SJSA1 (cell line): Measurements from ENCODE around the gene SPON2. TPM values are rescaled to one million over a fixed set of nuclear protein-coding genes. Genes with fewer than 3 reads are reported as not detected.

ENCODE experiments used
- DNase-seq, 2 experiments: peaks; one replicate each; pipeline ENCODE4 v3.0.0-alpha.2; 2015 to 2020; ENCODE audit warnings: low spot score in 2 of 2, low read depth in 1 of 2
- H3K27ac ChIP-seq: fragments of 250-450 bp; sonication (Bioruptor Pico); 2 replicates; pipeline ENCODE4 v1.5.1; 2020; ENCODE audit warnings: mild to moderate bottlenecking, moderate library complexity
- H3K27me3 ChIP-seq: fragments of 250-450 bp; sonication (Bioruptor Pico); replicated peaks from 2 replicates; pipeline ENCODE4 v1.5.1; 2020; ENCODE audit warnings: mild to moderate bottlenecking, moderate library complexity
- H3K36me3 ChIP-seq: fragments of 250-450 bp; sonication (Bioruptor Pico); 2 replicates; pipeline ENCODE4 v1.5.1; 2020; ENCODE audit warnings: mild to moderate bottlenecking
- H3K4me1 ChIP-seq: fragments of 250-450 bp; sonication (Bioruptor Pico); replicated peaks from 2 replicates; pipeline ENCODE4 v1.6.1; 2021; ENCODE audit warnings: mild to moderate bottlenecking
- H3K4me3 ChIP-seq: fragments of 250-450 bp; sonication (Bioruptor Pico); 2 replicates; pipeline ENCODE4 v1.5.1; 2020; ENCODE audit warnings: mild to moderate bottlenecking
- H3K9me3 ChIP-seq: fragments of 250-450 bp; sonication (Bioruptor Pico); replicated peaks from 2 replicates; pipeline ENCODE4 v1.5.1; 2020; ENCODE audit warnings: mild to moderate bottlenecking
- total RNA-seq: library from RNA; depleted of rRNA; stranded (reverse); fragments of >200 nt; shearing (Covaris generic); gene quantifications from 2 replicates; pipeline ENCODE4 v1.2.3, GENCODE V29; 2014; rRNA removed

SPON2 gene
- total RNA-seq = 0.16 TPM in 1 of 2 replicates, not detected in the other

DNA sequence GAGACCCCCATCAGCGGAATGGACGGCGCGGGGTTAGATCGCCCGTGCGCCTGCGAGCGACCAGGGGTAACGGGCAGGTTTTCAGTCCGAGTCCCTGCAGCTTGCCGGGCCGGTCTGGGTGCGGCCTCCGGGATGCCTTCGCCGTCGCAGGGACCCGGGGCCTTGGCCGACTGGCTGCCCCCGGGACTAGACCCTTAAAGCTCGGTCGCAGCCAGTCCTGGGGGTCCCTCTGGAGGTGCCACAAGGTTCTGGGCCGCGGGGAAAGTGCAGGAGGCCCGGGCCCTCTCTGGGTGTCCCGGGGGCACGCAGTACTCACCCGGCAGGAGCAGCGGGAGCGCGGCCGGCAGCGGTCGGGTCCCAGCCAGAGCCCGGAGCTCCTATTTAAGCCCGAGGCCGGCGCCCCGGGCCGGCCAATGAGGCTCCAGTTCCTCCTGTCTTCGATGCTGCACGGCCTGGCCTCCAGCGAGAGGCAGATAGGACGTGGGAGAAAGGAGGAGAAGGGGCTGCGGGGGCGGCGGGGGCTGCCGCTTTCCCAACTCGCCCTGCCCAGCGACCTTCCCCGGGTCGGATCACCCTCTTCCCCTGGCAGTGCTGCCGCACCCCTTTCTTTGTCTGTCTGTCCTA lies at the start of gene SPON2:
SPON2 (minus strand) TSS at position 356 of the 624 bp plus-strand sequence.
- Histone ChIP-seq H3K4me1 (peaks cover 3% of the 10 kb centered on the region), H3K4me3 (no peak within 1 kb of the TSS), H3K27me3 (peaks cover 10% of the 10 kb centered on the region; the same call in 1 of the 2 replicates), H3K9me3 (no peaks in the 10 kb centered on the region), H3K36me3 (no peaks in the 10 kb centered on the region), H3K27ac (no peak within 1 kb of the TSS)
- no peak for DNase-seq

DNA sequence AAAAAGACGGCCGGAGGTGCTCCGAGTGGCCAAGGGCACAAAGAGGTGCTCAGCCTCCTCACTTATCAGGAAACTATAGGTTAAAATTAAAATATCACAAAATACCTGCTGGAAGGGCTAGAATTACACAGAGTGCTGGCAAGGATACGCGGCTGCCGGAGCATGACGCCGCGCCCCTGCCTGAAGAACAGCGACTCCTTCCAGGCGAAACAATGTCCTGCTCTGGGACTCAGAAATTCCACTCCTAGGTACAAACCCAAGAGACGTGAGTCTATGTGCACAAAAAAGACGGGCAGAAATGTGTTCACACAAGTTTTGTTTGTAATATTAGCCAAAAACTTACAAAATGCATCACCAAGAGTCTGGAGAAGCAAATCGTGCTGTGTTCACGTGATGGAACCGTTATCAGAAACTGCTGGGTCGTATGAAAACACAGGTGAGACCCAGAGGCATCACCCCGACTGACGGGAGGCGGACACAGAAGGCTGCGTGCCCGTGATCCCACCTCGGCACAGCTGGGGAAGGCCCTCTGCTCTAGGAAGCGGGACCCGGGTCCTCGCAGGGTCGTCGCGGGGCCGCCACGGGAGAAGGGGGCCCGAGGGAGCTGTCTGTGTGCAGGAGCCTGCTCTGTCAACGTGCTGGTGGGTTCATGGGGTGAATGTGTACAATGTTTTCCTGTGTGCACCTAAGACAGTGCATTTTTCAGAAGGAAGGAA lies 48.9 kb upstream of the SPON2 start:
- H3K9me3 ChIP-seq = no peaks in the 10 kb centered on the region
- DNase-seq = no peak
- no peak overlapping the region for H3K4me3 ChIP-seq
- H3K36me3 ChIP-seq = peaks cover 16% of the 10 kb centered on the region
- H3K4me1 ChIP-seq = no peaks in the 10 kb centered on the region
- H3K27ac ChIP-seq = no peak overlapping the region
- no peaks in the 10 kb centered on the region for H3K27me3 ChIP-seq

DNA sequence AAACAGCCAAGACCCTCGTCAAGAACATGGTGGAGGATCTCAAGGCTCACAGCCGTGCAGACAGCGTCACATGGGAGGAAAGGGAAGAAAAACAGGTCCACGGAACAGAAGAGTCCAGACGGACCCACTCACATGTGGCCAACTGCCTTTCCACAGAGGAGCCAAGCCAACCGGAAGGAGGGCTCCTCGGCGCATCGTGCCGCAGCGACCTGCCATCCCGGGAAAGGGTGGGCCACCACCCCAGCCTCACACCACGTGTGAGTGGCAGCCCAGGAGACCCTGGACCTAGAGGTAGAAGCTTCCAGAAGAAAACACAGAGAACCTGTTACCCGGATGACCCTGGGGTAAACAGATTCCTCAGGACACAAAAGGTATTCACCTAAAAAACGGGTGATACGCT lies 48.2 kb upstream of the SPON2 start:
- Histone ChIP-seq H3K9me3 (no peaks in the 10 kb centered on the region), H3K4me1 (no peaks in the 10 kb centered on the region), H3K4me3 (no peak overlapping the region), H3K27me3 (no peaks in the 10 kb centered on the region), H3K27ac (no peak overlapping the region), H3K36me3 (peaks cover 21% of the 10 kb centered on the region)
- no peak for DNase-seq

DNA sequence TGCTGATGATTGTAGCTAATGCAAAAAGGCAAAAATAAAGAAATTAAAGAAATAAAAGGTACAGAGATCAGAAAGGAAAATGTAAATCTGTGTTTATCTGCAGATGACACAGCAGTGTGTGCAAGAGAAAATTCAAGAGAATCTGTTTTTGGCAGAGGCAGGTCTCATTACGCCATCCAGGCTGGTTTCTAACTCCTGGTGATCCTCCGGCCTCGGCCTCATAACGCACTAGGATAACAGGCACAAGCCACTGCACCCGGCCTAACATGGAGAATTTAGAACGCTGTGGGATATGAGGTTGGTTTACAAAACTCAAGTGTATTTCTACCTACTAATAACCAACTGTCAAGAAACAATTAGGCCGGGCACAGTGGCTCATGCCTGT lies 47.2 kb upstream of the SPON2 start:
- Histone ChIP-seq H3K4me3 (no peak overlapping the region), H3K27me3 (no peaks in the 10 kb centered on the region), H3K36me3 (peaks cover 22% of the 10 kb centered on the region), H3K4me1 (no peaks in the 10 kb centered on the region), H3K27ac (no peak overlapping the region), H3K9me3 (no peaks in the 10 kb centered on the region)
- DNase-seq = no peak

DNA sequence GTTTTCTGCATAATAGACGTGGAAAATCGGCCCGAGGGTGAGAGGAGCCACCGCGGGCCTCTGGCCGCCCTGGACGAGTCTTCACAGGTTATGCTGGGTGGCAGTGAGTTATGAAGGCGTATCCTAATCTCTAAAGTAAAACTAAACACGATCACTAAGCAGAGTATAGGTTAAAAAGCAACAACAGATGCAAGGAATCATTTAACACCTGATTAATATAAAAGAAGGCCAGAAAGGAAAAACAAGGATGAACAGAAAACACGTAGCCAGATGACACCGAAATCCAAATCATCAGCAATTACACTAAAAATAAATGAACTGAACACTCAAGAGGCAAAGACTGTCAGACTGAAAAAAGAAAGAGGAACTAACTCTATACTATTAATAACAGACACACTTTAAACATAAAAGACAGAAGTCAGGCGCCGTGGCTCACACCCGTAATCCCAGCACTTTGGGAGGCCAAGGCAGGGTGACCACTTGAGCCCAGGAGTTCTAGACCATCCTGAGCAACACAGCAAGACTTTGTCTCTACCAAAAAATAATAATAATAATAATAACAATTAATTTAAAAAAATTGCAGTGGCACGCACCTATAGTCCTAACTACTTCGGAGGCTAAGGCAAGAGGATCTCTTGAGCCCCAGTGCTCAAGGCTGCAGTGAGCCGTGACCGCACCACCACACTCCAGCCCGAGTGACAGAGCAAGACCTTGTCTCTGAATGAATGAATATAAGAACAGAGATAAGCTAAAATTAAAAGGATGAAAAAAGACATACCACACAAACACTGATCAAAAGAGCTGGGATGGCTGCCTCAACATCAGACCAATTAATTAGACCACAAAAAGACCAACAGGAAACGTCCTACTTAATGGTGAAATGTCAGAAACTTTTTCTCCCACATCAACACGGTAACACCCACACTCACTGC lies 46.5 kb upstream of the SPON2 start:
- DNase-seq = no peak
- no peaks in the 10 kb centered on the region for H3K4me1 ChIP-seq
- H3K4me3 ChIP-seq = no peak overlapping the region
- no peak overlapping the region for H3K27ac ChIP-seq
- H3K9me3 ChIP-seq = no peaks in the 10 kb centered on the region
- H3K36me3 ChIP-seq = peaks cover 16% of the 10 kb centered on the region
- no peaks in the 10 kb centered on the region for H3K27me3 ChIP-seq

- no peak overlapping the region for H3K4me3 ChIP-seq
- no peaks in the 10 kb centered on the region for H3K27me3 ChIP-seq
- DNase-seq = no peak
- H3K9me3 ChIP-seq = no peaks in the 10 kb centered on the region
- no peak overlapping the region for H3K27ac ChIP-seq
- no peaks in the 10 kb centered on the region for H3K4me1 ChIP-seq
- peaks cover 24% of the 10 kb centered on the region for H3K36me3 ChIP-seq
Observed at GRCh38 chr4:1217366-1217765, 45.0 kb upstream of the SPON2 start.

- Histone ChIP-seq H3K27ac (no peak overlapping the region), H3K36me3 (peaks cover 24% of the 10 kb centered on the region), H3K27me3 (no peaks in the 10 kb centered on the region), H3K4me3 (no peak overlapping the region), H3K4me1 (no peaks in the 10 kb centered on the region), H3K9me3 (no peaks in the 10 kb centered on the region)
- no peak for DNase-seq
Observed at GRCh38 chr4:1216869-1217294, 44.5 kb upstream of the SPON2 start.

- Histone ChIP-seq H3K9me3 (no peaks in the 10 kb centered on the region), H3K27ac (no peak overlapping the region), H3K27me3 (no peaks in the 10 kb centered on the region), H3K4me3 (no peak overlapping the region), H3K4me1 (no peaks in the 10 kb centered on the region), H3K36me3 (peaks cover 24% of the 10 kb centered on the region)
- DNase-seq = no peak
Observed at GRCh38 chr4:1216076-1216614, 43.8 kb upstream of the SPON2 start.

DNA sequence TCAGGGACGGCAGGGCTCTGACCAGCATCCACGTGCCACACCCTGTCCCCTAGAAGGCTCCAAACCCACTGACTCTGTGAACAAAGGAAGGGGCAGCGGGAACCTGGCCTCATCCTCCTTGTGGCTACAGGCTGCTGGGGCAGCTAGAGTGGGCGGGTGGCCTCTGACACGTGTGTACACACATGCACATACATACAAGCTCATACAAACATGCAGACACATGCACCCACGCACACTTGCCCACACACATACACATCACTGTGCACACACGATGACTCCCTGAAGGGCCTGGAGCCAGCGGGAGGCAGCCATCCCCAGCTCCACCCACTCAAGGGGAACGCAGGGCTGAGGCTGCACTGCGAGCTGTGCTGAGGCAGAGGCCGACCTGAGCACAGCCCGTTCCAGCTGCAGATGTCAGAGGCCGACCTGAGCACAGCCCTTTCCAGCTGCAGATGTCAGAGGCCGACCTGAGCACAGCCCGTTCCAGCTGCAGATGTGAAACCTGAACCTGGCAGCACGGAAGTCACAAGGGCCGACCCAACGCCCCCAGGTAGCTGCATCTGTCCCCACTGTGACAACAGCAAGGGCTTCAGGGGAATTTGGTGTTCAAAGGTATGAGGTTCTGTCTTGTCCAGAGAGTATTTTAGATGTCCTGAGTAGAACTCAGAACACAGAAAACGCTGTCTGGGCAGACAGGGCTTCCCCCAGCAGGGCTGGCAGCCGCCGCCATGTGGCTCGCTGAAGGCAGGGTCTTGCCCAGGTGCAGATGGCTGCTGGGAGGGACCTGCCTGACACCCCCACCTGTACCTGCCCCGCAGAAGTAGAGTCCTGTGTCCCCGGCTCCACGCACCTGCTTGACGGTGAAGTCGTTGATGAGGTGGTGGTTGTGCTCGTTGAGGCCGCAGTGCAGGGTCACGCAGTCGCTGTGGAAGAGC lies 43.0 kb upstream of the SPON2 start:
- Histone ChIP-seq H3K27me3 (no peaks in the 10 kb centered on the region), H3K9me3 (no peaks in the 10 kb centered on the region), H3K27ac (no peak overlapping the region), H3K4me3 (no peak overlapping the region), H3K36me3 (peaks cover 24% of the 10 kb centered on the region), H3K4me1 (no peaks in the 10 kb centered on the region)
- DNase-seq = no peak

DNA sequence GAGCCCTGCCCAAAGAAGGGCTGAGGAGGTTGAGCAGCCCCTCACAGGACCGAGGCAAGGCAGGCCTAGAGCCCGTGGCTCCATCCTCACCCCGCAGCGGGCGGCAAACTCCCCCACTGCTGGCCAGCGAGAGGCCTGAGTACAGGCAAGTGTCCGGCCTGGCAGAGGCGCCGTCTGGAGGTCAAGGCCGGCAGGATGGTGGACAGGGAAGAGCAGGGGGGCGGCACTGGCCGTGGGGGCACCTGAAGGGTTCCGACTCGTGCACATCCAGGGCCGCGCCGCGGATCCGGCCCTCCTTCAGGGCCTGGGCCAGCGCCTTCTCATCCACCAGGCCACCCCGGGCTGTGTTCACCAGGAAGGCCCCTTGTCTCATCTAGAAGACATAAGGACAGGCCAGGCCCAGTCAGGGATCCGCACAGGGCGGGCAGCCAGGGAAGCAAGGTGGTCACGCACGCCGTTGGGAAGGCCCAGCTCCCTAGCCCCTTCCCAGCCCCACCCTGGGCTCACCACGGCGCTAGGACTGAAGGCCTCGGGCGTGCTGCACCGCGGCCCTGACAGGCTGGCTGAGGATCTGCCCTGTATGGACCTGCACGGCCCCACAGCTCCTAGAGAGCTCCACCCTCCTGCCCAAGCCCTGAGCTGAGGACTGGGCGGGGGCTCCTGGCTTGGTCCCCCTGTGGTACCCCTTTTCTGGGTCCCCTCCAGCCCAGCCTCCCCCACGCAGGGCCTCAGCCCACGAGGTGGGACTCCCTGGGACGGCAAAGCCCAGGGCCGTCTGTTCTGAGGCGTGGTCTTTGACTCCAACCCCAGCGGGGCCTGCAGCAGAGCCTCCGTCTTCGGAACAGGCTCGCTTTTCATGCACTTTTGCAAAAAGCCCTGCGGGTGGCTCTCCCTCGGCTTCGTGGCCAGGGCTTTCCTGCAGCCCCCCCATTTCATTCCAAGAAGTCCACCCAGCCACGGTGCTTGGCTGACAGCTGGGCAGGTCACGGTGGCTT lies 42.0 kb upstream of the SPON2 start:
- H3K27ac ChIP-seq = no peak overlapping the region
- no peak for DNase-seq
- H3K9me3 ChIP-seq = no peaks in the 10 kb centered on the region
- no peaks in the 10 kb centered on the region; the same call in 1 of the 2 replicates for H3K4me1 ChIP-seq
- H3K27me3 ChIP-seq = no peaks in the 10 kb centered on the region
- peaks cover 24% of the 10 kb centered on the region for H3K36me3 ChIP-seq
- no peak overlapping the region for H3K4me3 ChIP-seq

GRCh38 chr4:1213336-1213995 lies 41.1 kb upstream of the SPON2 start:
- no peak overlapping the region for H3K27ac ChIP-seq
- no peaks in the 10 kb centered on the region; the same call in 1 of the 2 replicates for H3K4me1 ChIP-seq
- H3K4me3 ChIP-seq = no peak overlapping the region
- DNase-seq = no peak
- H3K27me3 ChIP-seq = no peaks in the 10 kb centered on the region
- peaks cover 24% of the 10 kb centered on the region for H3K36me3 ChIP-seq
- H3K9me3 ChIP-seq = no peaks in the 10 kb centered on the region
